ENCODE results near the gene MCCD1.

The MCCD1 gene

DNA sequence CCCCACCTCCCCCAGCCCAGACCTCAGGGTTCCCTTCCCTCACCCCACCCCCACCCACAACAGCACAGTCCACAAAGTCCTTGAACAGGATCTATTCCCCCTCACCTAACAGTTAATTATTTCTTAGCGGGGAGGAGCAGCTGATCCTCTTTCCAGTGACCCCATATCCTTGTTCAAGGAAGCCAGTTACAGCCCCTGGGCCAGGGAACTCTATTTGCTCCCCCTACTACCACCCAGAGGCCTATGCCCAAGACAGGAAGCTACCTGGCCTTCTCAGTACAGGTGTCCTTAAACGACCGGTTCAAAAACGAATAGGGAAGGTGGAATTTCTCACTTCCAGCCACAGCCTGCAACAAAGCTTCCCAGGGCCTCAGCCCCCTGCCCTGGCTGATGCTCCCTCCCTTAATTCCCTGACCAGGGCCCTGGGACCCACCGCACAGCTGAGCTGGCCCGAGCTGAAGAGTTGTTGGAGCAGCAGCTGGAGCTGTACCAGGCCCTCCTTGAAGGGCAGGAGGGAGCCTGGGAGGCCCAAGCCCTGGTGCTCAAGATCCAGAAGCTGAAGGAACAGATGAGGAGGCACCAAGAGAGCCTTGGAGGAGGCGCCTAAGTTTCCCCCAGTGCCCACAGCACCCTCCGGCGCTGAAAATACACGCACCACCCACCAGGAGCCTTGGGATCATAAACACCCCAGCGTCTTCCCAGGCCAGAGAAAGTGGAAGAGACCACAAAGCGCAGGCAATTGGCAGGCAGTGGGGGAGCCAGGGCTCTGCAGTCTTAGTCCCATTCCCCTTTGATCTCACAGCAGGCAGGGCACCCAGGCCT is 778 bp downstream of the MCCD1 start (continued):
- TF ChIP-seq, protein P1, sequence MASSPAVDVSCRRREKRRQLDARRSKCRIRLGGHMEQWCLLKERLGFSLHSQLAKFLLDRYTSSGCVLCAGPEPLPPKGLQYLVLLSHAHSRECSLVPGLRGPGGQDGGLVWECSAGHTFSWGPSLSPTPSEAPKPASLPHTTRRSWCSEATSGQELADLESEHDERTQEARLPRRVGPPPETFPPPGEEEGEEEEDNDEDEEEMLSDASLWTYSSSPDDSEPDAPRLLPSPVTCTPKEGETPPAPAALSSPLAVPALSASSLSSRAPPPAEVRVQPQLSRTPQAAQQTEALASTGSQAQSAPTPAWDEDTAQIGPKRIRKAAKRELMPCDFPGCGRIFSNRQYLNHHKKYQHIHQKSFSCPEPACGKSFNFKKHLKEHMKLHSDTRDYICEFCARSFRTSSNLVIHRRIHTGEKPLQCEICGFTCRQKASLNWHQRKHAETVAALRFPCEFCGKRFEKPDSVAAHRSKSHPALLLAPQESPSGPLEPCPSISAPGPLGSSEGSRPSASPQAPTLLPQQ (tag by site-specific recombination; IDR thresholded peaks at IDR 0.05), result peak; percentile 68; the same call in 1 of the 2 replicates
- TF ChIP-seq TRIM28 (IDR thresholded peaks at IDR 0.05; ENCODE audit: borderline replicate concordance, low read length), result no peak
- TF ChIP-seq ZBTB8A (tag by site-specific recombination; IDR thresholded peaks at IDR 0.05), result no peak
- TF ChIP-seq, protein P2, sequence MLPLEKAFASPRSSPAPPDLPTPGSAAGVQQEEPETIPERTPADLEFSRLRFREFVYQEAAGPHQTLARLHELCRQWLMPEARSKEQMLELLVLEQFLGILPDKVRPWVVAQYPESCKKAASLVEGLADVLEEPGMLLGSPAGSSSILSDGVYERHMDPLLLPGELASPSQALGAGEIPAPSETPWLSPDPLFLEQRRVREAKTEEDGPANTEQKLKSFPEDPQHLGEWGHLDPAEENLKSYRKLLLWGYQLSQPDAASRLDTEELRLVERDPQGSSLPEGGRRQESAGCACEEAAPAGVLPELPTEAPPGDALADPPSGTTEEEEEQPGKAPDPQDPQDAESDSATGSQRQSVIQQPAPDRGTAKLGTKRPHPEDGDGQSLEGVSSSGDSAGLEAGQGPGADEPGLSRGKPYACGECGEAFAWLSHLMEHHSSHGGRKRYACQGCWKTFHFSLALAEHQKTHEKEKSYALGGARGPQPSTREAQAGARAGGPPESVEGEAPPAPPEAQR (tag by site-specific recombination; IDR thresholded peaks at IDR 0.05), result no peak
- TF ChIP-seq, protein P3, sequence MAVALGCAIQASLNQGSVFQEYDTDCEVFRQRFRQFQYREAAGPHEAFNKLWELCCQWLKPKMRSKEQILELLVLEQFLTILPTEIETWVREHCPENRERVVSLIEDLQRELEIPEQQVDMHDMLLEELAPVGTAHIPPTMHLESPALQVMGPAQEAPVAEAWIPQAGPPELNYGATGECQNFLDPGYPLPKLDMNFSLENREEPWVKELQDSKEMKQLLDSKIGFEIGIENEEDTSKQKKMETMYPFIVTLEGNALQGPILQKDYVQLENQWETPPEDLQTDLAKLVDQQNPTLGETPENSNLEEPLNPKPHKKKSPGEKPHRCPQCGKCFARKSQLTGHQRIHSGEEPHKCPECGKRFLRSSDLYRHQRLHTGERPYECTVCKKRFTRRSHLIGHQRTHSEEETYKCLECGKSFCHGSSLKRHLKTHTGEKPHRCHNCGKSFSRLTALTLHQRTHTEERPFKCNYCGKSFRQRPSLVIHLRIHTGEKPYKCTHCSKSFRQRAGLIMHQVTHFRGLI (tag by site-specific recombination; IDR thresholded peaks at IDR 0.05), result no peak
- TF ChIP-seq, protein P4, sequence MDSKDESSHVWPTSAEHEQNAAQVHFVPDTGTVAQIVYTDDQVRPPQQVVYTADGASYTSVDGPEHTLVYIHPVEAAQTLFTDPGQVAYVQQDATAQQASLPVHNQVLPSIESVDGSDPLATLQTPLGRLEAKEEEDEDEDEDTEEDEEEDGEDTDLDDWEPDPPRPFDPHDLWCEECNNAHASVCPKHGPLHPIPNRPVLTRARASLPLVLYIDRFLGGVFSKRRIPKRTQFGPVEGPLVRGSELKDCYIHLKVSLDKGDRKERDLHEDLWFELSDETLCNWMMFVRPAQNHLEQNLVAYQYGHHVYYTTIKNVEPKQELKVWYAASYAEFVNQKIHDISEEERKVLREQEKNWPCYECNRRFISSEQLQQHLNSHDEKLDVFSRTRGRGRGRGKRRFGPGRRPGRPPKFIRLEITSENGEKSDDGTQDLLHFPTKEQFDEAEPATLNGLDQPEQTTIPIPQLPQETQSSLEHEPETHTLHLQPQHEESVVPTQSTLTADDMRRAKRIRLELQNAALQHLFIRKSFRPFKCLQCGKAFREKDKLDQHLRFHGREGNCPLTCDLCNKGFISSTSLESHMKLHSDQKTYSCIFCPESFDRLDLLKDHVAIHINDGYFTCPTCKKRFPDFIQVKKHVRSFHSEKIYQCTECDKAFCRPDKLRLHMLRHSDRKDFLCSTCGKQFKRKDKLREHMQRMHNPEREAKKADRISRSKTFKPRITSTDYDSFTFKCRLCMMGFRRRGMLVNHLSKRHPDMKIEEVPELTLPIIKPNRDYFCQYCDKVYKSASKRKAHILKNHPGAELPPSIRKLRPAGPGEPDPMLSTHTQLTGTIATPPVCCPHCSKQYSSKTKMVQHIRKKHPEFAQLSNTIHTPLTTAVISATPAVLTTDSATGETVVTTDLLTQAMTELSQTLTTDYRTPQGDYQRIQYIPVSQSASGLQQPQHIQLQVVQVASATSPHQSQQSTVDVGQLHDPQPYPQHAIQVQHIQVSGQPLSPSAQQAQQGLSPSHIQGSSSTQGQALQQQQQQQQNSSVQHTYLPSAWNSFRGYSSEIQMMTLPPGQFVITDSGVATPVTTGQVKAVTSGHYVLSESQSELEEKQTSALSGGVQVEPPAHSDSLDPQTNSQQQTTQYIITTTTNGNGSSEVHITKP (tag by site-specific recombination; IDR thresholded peaks at IDR 0.05), result 0 out of 2 replicates have a peak, but pooled peaks have one; percentile 7
- TF ChIP-seq, protein P5, sequence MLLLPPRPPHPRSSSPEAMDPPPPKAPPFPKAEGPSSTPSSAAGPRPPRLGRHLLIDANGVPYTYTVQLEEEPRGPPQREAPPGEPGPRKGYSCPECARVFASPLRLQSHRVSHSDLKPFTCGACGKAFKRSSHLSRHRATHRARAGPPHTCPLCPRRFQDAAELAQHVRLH (tag by site-specific recombination; IDR thresholded peaks at IDR 0.05), result no peak
- TF ChIP-seq ZNF114 (tag by site-specific recombination; IDR thresholded peaks at IDR 0.05), result no peak
- TF ChIP-seq, protein P6, sequence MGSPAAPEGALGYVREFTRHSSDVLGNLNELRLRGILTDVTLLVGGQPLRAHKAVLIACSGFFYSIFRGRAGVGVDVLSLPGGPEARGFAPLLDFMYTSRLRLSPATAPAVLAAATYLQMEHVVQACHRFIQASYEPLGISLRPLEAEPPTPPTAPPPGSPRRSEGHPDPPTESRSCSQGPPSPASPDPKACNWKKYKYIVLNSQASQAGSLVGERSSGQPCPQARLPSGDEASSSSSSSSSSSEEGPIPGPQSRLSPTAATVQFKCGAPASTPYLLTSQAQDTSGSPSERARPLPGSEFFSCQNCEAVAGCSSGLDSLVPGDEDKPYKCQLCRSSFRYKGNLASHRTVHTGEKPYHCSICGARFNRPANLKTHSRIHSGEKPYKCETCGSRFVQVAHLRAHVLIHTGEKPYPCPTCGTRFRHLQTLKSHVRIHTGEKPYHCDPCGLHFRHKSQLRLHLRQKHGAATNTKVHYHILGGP (tag by site-specific recombination; IDR thresholded peaks at IDR 0.05), result no peak
- no peak for TF ChIP-seq ZNF169 (tag by site-specific recombination; IDR thresholded peaks at IDR 0.05)
- no peak for TF ChIP-seq ZNF629 (tag by site-specific recombination; IDR thresholded peaks at IDR 0.05)
- no peak for TF ChIP-seq ZNF701 (tag by site-specific recombination; IDR thresholded peaks at IDR 0.05)
- peak; percentile 36; the same call in 1 of the 2 replicates for TF ChIP-seq ZIC2 (tag by site-specific recombination; IDR thresholded peaks at IDR 0.05)
- TF ChIP-seq ZBTB17 (tag by site-specific recombination; IDR thresholded peaks at IDR 0.05), result 0 out of 2 replicates have a peak, but pooled peaks have one; percentile 20

DNA sequence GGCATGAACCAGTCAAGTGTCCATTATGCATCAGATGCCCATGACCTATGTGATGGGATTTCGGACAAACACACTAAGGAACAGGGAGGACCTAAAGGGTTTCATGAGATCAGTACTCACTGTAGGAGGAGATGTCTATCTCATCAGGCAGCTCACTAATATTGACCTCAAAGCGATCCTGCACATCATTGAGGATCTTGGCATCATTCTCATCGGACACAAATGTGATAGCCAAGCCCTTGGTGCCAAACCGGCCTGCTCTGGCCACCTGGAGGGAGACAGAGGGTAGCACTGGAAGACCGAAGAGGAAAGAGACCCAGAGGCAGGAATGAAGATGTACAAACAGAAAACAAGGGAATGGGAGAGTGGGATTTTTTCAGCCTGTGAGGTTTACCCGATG is 1.9 kb downstream of the MCCD1 start:
- TF ChIP-seq ZBTB17 (tag by site-specific recombination; IDR thresholded peaks at IDR 0.05), result peak; percentile 56; the same call in 1 of the 2 replicates
- peak; percentile 8; the same call in 1 of the 2 replicates for TF ChIP-seq WT1 (tag by site-specific recombination; IDR thresholded peaks at IDR 0.05)
- no peak for TF ChIP-seq KLF9 (tag by site-specific recombination; IDR thresholded peaks at IDR 0.05; ENCODE audit: low read depth)
- peak; percentile 56; the same call in 1 of the 2 replicates for TF ChIP-seq ZNF600 (tag by site-specific recombination; IDR thresholded peaks at IDR 0.05)
- ChIA-PET CTCF (no interaction called here), POLR2A (interaction anchor here (2.1 to 6.3 kb wide), 2 partner anchors 11 to 16 kb away, joined by 6 to 112 read pairs; partner anchors contain the start of genes ATP6V1G2 and DDX39B)
- Histone ChIP-seq H3K36me3 (ENCODE audit: control insufficient read depth in 2 of 2, insufficient read depth in 1 of 2, low read length in 2 of 2) (peaks cover 48 to 67% of the 10 kb centered on the region in 2 experiments), H3K4me3 (ENCODE audit: low read depth, low read length) (no peak overlapping the region), H3K4me1 (ENCODE audit: control insufficient read depth, insufficient read depth, low read length) (peaks cover 2% of the 10 kb centered on the region), H3K27ac (ENCODE audit: extremely low read depth, low read depth, low read length) (0 out of 2 replicates have a peak overlapping the region, but pooled peaks have one; percentile 12), H3K9me3 (ENCODE audit: control insufficient read depth, insufficient read depth, low read depth, low read length) (no peaks in the 10 kb centered on the region)
